GM18868 (cell line): ENCODE measurements around the gene KAT8.
"Not testable (repeated sequence)": the region's sequence is repeated elsewhere in the genome, so short reads cannot be mapped to it uniquely, and the experiment has no call there.

Experiments used
- ATAC-seq: cut with Tn5 transposase; IDR thresholded peaks from one replicate; pipeline ENCODE4 v1.9.1; 2021; ENCODE audit warnings: mild to moderate bottlenecking, moderate library complexity; ENCODE audit not compliant: unreplicated experiment

The KAT8 gene

GRCh38 chr16:31130336-31130891, 12.9 kb downstream of the KAT8 start:
- no peak for ATAC-seq

DNA sequence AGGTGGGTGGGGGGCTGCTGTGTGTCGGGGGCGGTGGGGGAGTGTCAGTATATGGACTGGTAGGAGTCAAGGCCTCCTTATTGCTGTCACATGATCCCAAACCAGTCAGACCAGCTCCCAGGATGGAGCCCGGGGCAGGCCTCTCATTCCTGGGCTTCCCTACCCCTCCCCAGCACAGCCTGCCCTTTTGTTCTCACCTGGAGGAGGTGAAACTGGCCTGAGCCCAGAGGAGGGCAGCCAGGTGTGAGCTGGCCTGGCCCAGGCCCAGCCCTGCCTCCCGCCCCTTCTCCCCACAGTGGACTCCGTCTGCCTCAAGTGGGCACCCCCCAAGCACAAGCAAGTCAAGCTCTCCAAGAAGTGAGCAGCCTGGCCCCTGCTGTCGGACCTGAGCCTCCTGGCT, 13.4 kb downstream of the KAT8 start:
- ATAC-seq: no peak

DNA sequence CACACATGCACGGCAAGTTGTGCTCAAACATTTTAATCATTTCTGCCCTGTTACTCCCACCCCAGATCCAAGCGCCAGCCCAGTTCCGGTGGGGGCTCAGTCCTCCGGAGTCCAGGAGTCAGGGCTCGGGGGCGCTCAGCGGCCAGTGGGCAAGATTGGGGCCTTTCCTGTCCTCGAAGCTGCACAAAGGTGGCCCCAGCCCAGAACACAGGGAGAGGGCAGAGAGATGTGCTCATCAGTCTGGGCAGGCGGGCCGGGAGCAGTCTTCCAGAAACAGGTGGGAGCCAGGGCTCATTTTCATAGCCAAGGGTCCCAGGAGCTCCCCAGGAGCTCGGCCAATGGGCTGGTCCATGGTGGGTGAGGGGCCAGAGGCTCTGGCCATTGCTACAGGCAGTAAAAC, 14.0 kb downstream of the KAT8 start:
- no peak for ATAC-seq

DNA sequence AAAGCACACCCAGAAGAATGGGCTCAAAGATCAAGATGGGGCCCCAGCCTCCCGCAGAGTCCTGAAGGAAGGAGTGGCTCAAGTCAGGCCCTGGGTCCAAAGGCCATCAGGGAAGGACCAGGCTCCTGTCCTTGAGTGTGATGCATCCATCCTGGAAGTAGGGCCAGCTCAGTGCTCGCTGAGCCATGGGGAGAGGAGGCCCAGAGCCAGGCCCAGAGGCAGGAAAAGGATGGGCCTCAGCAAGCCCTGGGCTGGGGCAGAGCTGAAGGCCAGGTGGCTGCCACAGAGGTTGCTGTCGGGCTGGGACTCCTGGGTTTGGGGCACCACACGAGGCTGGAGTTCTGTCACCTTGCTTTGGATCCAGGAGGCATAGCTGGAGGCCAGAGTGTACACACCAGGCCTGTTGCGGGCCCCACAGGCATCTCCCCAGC, 14.4 kb downstream of the KAT8 start:
- ATAC-seq: no peak

- no peak for ATAC-seq
These were observed 15.0 kb downstream of the KAT8 start for GRCh38 chr16:31132303-31132979.

GRCh38 chr16:31133046-31133501, 15.6 kb downstream of the KAT8 start:
- ATAC-seq: no peak

- no peak for ATAC-seq
These were observed 16.7 kb downstream of the KAT8 start for GRCh38 chr16:31134091-31134571.

DNA sequence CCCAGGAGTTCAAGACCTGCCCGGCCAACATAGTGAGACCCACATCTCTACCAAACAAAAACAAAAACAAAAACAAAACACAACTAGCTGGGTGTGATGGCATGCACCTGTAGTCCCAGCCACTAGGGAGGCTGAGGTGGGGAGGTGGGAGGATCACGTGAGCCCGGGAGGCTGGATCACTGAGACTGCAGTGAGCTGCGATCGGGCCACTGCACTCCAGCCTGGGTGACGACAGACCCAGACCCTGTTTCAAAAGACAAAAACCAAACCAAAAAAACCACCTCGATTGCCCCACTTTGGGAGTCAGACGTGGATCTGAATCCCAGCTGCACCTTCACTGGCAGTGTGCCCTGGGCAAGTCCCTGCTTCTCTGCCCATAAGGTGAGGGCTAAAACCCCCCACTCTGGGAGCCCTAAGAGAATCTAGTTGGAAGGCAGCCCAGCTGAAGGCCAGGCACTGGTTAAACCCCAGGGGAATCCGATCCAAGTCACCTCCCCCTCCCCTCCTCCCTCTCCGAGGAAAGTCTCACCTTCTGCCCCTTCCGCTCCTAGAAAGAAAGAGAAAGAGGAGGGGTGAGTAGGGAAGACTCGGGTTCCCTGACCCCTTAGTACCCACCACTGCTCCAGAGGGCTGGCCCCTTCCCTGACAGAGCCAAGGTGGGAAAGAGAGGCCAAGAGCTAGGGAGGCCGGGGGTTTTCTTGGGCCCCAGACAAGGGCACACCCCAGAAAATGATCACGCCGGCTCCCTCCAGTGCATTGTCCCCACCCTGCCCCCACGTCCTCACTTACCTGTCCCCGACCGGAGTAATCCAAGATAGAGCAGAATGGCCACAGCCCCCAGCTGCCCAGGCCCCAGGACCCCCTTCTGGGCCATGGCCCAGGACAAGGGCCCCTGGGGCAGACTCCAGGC, 17.4 kb downstream of the KAT8 start:
- ATAC-seq: no peak

DNA sequence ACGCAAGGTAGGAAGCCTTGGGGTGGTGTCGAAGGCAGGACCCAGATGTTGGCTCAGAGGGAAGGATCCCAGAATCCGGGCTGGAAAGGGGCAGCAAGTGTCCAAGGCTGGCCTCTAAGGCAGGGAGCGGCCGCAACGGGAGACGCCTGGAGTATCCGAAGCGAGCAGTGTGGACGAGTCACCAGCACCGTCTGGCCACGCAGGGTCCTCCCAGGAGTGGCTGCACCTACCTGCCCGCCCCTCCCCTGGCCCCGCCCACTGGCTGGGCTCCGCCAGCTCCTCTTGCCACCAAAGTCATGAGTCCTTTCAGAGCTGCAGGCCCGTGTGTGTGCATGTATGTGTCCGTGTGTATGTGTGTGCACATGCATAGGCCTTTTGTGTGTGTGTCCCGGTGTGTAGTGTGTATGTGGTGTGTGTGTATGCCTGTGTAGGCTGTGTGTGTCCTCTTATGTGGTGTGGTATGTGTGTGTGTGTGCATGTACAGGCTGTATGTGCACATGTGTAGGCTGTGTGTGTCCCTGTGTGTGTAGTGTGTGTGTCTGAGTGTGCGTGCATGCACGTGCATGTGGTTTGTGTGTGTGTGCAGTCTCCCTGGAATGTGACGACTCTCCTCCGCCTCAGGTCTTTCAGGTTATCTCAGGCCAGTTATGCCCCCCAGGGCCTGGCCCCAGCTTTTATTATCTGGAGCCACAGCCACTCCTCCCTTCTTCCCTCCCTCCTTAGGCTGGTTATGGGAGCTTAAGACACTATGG, 18.2 kb downstream of the KAT8 start, which contains the start of gene PRSS8:
TSS of gene PRSS8 (minus strand) at position 193 of the 752 bp plus-strand sequence. CDS start 229 bp downstream, outside the sequence.
- ATAC-seq: no peak

DNA sequence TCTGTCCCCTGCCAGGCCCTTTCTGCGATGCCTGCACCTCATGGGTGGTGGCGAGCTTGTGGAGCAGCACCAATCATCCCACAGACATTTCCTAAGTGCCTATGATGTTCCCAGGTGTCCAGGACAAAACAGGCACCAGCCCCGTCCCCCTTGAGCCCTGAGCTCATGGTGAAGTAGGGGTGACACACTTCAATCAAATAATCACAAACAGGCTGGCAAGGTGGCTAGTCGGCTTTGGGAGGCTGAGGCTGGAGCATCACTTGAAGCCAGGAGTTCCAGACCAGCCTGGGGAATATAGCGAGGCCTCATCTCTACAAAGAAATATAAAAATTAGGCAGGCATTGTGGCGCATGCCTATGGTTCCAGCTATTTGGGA, 18.8 kb downstream of the KAT8 start:
- ATAC-seq: no peak

DNA sequence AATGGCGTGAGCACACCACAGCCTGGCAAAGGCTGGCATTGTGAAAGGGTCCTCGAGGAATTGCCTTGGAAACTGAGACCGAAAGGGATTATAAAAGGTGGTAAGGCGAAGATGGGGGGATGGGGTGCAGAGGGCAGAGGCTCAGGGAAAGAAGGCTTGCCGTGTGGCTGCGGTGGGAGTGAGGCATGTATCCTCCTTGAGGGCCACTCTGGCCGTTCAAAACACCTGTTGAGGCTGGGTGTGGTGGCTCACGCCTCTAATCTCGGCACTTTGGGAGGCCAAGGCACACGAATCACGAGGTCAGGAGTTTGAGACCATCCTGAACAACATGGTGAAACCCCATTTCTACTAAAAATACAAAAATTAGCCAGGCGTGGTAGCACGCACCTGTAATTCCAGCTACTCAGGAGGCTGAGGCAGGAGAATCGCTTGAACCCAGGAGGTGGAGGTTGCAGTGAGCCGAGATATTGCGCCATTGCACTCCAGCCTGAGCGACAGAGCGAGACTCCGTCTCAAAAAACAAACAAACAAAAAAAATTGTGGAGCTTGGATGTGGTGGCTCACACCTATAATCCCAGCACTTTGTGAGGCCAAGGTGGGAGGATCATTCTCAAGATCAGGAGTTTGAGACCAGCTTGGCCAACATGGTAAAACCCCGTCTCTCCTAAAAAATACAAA, 19.5 kb downstream of the KAT8 start:
- ATAC-seq: not testable (repeated sequence)

DNA sequence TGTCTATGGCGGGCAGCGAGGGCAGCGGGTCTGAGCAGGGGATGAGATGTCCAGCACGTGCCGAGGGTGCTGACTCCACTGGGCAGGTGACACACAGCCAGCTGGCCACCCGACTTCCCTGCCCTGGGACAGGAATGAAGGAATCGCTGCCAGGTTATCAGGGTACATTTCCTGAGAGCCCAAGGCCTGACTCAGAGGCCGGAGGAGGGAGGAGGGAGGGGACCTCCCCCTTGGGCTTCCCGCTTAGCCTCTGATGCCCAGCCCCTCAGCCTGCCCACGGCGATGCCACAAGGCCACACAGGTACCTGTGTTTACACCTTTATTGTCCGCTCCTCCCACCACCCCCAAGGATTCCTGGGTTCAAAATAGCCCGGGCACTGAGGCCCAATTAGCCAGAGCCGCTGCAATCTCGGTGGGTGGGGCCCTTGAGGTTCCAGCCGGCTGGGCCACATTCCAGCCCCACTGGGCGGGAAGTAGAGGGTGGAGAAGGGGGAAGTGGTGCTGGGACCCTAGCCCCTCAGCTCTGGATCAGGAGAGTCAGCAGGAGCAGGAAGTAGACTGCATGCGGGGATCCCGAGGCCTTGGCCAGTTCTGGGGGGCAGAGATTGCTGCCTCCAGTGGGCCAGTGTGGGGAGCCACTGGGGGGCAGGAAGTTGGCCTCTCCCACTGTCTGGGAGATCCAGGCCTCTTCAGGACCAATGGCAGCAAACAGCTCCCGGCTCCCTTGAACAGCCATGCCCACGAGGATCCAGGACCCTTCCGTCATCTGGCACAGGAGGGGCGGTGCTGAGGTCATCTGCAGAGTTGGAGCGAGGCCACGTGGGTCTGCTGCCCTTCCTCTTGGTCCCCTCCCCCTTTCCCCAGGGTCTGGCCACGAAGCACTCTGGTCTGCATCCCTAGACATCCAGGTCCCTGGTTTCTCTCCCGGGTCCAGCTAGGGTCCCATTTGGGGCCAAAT, 21.4 kb downstream of the KAT8 start:
- no peak for ATAC-seq

- ATAC-seq: not testable (repeated sequence)
These were observed 23.6 kb downstream of the KAT8 start for GRCh38 chr16:31141071-31141469.

DNA sequence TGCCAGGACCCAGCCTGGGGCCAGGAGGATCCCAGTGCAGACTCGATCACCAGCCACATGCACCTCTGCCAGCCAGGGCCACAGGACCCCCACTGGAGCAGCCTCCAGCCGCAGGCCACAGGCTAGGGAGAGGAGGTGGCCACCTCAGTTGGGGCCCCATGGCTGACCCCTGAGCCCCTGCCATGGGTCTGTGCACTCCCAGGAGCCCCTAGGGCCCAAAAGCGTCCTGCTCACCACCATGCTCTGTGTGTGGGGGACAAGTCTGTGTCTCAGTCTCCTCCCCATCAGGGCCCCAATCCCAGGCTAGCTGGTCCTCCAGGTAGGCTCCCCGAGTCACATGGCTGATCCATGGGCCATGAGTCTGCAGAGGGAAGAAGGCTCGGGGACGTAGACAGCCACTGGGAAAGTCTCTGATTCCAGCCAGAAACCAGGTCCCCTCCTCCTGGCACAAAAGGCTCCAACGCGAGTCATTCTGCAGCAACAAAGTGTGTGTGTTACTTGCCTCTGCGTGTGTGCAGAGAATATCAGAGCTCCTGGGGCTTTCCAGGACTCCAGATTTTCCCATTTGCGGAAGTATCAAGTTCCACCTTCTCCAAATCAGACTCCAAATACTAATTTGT, 24.1 kb downstream of the KAT8 start:
- peak; percentile 1 for ATAC-seq

- ATAC-seq: peak; percentile 86
These were observed 24.9 kb downstream of the KAT8 start for GRCh38 chr16:31142109-31143010.

DNA sequence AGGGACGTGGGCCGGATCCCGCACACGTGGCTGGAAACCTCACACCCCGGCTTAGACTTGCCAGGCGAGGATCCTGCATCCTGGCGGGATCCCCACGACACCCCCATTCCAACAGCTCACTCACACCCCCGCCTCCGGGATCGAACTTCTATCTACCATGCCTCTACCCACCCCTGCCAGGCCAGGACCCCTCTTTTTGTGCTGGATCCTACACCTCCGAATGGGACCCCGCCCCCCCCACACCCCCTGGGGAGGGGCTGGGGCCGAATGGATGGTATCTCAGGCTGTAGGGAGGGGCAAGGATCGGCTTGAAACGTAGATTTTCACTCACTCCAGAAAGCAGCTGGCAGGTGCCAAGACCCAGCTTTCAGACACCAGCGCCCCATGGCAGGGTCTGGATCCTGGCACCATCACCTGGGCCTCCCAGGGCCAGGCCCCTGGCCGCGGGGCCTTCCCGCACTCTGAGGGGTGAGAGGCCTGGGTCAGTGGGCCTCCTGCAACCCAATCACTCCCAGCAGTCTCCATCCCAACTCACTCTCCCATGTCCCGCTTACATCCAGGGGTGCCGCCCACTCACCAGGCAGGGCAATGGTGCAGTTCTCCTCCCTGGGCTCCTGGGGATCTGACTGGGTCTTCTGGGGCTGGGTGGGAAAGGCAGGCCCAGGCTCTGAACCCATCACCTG, 25.7 kb downstream of the KAT8 start:
- no peak for ATAC-seq

DNA sequence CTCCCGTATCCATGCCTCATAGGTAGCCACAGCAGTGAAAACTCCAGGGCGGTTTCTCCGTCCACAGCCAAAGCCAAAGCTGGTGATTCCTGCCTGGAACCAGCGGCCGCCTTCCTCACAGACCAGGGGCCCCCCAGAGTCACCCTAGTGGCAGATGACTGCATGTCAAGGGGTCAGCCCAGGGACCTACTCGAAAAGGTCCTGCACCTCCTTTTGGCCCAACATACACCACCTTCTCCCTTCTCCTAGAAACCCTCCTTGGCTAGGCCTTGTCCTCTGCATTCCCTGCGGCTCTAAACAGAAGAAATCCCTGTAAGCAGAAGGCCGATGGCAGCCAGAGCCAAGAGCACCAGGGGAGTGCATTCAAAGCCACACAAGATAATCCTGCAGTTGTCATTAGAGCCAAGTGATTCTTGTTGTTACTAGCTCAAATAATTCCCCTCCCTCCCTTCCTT, 26.3 kb downstream of the KAT8 start:
- no peak for ATAC-seq
